ENCODE results near the gene DDX4. TPM values are rescaled to one million over a fixed set of nuclear protein-coding genes. Genes with fewer than 3 reads are reported as not detected.

The DDX4 gene
- total RNA-seq, 1 donor = not detected

GRCh38 chr5:55700745-55701144, 37.1 kb upstream of the DDX4 start:
- no peak for TF ChIP-seq CTCF (IDR thresholded peaks at IDR 0.05; ENCODE audit: insufficient read depth, low read depth, low read length)
- no peak for DNase-seq (ENCODE audit: low read depth)
- H3K4me3 ChIP-seq (ENCODE audit: low read depth, low read length) = no peak overlapping the region

DNA sequence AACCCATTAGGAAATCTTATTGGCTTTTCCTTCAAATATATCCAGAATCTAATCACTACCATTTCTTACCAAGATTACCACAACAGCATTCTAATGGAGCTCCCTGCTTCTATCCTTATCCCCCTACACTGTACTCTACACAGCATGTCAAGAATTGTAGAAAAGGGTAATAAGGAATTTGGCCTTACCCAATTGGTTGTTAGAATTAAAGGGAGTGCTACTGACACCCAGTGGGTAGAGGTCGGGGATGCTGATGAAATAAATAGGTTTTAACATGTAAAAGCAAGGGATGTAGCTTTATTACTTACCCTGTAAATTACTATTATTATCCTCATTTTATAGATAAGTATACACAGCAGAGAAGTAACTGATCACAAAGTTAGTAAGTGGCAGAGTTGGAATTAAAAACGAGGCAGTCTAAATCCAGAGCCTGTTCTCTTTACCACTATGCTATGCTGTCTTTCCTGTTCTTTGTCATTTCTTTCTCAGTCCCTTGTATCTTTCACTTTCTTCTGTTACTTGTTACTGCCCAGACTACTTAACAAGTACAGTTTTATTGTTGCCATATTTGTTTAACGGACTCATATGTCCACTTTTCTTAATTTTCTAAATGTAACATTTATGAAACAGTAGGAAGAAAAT, 36.3 kb upstream of the DDX4 start:
- DNase-seq (ENCODE audit: low read depth) = no peak
- no peak for TF ChIP-seq CTCF (IDR thresholded peaks at IDR 0.05; ENCODE audit: insufficient read depth, low read depth, low read length)
- no peak overlapping the region for H3K4me3 ChIP-seq (ENCODE audit: low read depth, low read length)

GRCh38 chr5:55702598-55703345, 35.1 kb upstream of the DDX4 start:
- no peak for TF ChIP-seq CTCF (IDR thresholded peaks at IDR 0.05; ENCODE audit: insufficient read depth, low read depth, low read length)
- no peak overlapping the region for H3K4me3 ChIP-seq (ENCODE audit: low read depth, low read length)
- no peak for DNase-seq (ENCODE audit: low read depth)

- DNase-seq (ENCODE audit: low read depth) = no peak
- TF ChIP-seq CTCF (IDR thresholded peaks at IDR 0.05; ENCODE audit: insufficient read depth, low read depth, low read length) = no peak
- no peak overlapping the region for H3K4me3 ChIP-seq (ENCODE audit: low read depth, low read length)
Observed at GRCh38 chr5:55706230-55706629, 31.6 kb upstream of the DDX4 start.

GRCh38 chr5:55708732-55709131, 29.1 kb upstream of the DDX4 start:
- no peak overlapping the region for H3K4me3 ChIP-seq (ENCODE audit: low read depth, low read length)
- DNase-seq (ENCODE audit: low read depth) = no peak
- no peak for TF ChIP-seq CTCF (IDR thresholded peaks at IDR 0.05; ENCODE audit: insufficient read depth, low read depth, low read length)

- no peak for DNase-seq (ENCODE audit: low read depth)
- H3K4me3 ChIP-seq (ENCODE audit: low read depth, low read length) = peak overlapping the region; percentile 100
- TF ChIP-seq CTCF (IDR thresholded peaks at IDR 0.05; ENCODE audit: insufficient read depth, low read depth, low read length) = no peak
Observed at GRCh38 chr5:55711507-55712022, 26.3 kb upstream of the DDX4 start.

All from fibroblast of villous mesenchyme (primary cell).